Activated naive CD8-positive, alpha-beta T cell (primary cell): ENCODE data around the gene WWP2.
"Not testable (repeated sequence)": the region's sequence is repeated elsewhere in the genome, so short reads cannot be mapped to it uniquely, and the experiment has no call there.

Experiments used
- H3K27ac Mint-ChIP-seq: one replicate; pipeline ENCODE4 v1.8.0; 2021; ENCODE audit warnings: mixed read lengths
- H3K27me3 Mint-ChIP-seq: one replicate; pipeline ENCODE4 v1.8.0; 2021; ENCODE audit warnings: mixed read lengths
- H3K36me3 Mint-ChIP-seq: one replicate; pipeline ENCODE4 v1.8.0; 2021; ENCODE audit warnings: mixed read lengths
- H3K4me1 Mint-ChIP-seq: one replicate; pipeline ENCODE4 v1.8.0; 2021; ENCODE audit warnings: low read depth, mixed read lengths
- H3K4me3 Mint-ChIP-seq: one replicate; pipeline ENCODE4 v1.8.0; 2021; ENCODE audit warnings: mild to moderate bottlenecking, mixed read lengths
- H3K9me3 Mint-ChIP-seq: one replicate; pipeline ENCODE4 v1.8.0; 2021; ENCODE audit warnings: low read depth, mixed read lengths

WWP2 gene

GRCh38 chr16:69972935-69973334 lies 210.8 kb downstream of the WWP2 start:
- not testable (repeated sequence) for H3K9me3 Mint-ChIP-seq, H3K4me3 Mint-ChIP-seq, H3K36me3 Mint-ChIP-seq, H3K27me3 Mint-ChIP-seq, H3K4me1 Mint-ChIP-seq, H3K27ac Mint-ChIP-seq

DNA sequence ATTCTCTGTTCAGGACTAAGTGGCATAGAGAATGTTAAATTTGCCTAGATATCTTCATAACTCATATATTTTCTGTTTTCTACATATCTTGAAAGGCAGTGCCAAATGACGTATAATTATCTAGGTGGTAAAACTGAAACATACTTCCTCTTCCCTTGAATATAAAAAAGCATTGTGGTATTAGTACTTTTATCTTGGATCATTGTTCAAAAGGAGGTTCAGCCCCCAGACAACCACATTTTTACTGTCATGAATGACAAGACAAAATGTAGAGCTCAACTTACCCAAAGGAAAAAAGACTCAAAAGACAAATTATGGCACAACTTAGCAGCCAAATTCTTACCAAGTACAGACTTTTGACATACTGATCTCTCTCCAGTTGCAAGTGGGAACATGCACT lies 223.1 kb downstream of the WWP2 start:
- H3K36me3 Mint-ChIP-seq, H3K27ac Mint-ChIP-seq, H3K27me3 Mint-ChIP-seq, H3K4me3 Mint-ChIP-seq, H3K9me3 Mint-ChIP-seq, H3K4me1 Mint-ChIP-seq: not testable (repeated sequence)
